ENCODE data around the gene CDY2A.
"Not testable (repeated sequence)": the region's sequence is repeated elsewhere in the genome, so short reads cannot be mapped to it uniquely, and the experiment has no call there.

- not testable (repeated sequence) for TF ChIP-seq CTCF (conservative IDR thresholded peaks at IDR 0.05; ENCODE audit: low read depth in 2 of 2); EZH2 (IDR thresholded peaks at IDR 0.05; ENCODE audit: low read depth, unreplicated experiment); STAT1 (IDR thresholded peaks at IDR 0.05; ENCODE audit: unreplicated experiment); ZNF331 (CRISPR knock-in tag; IDR thresholded peaks at IDR 0.05; ENCODE audit: low read depth); JUNB (IDR thresholded peaks at IDR 0.05; ENCODE audit: unreplicated experiment); ZNF114 (CRISPR knock-in tag; IDR thresholded peaks at IDR 0.05)
Observed at GRCh38 chrY:17997586-17997985, 28.0 kb upstream of the CDY2A start.

All from GM23338 (cell line).